Measurements from ENCODE around the gene KERA.

DNA sequence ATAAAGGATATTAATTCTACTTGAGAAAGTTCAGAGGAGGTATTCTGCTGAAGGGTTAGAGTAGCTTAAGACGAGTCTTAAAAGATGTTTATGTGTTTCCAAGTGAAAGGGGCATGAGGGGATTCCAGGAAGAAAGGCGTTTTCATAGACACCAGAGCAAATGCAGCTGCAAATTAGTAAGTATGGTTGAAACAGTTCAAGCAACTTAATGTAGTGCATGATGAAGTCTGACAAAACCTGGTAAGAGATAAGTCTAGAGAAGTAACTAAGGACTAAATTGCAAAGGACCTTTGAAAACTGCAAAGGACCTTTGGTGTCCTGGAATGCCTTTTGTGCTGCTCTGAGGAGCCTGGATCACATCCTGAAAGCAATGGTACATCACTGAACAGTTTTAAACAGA, 42.0 kb upstream of the KERA start:
- TF ChIP-seq, protein P1, sequence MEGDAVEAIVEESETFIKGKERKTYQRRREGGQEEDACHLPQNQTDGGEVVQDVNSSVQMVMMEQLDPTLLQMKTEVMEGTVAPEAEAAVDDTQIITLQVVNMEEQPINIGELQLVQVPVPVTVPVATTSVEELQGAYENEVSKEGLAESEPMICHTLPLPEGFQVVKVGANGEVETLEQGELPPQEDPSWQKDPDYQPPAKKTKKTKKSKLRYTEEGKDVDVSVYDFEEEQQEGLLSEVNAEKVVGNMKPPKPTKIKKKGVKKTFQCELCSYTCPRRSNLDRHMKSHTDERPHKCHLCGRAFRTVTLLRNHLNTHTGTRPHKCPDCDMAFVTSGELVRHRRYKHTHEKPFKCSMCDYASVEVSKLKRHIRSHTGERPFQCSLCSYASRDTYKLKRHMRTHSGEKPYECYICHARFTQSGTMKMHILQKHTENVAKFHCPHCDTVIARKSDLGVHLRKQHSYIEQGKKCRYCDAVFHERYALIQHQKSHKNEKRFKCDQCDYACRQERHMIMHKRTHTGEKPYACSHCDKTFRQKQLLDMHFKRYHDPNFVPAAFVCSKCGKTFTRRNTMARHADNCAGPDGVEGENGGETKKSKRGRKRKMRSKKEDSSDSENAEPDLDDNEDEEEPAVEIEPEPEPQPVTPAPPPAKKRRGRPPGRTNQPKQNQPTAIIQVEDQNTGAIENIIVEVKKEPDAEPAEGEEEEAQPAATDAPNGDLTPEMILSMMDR (IDR thresholded peaks at IDR 0.05) = no peak
- no peak for TF ChIP-seq ZFX (IDR thresholded peaks at IDR 0.05; ENCODE audit: borderline replicate concordance)

Measured in 22Rv1 (cell line).